Transverse colon (tissue), 4 donors: ENCODE results near the gene INTS2. TPM values are rescaled to one million over a fixed set of nuclear protein-coding genes. Genes with fewer than 3 reads are reported as not detected.

Source experiments
- DNase-seq: peaks from one replicate; pipeline ENCODE4 v3.0.0-alpha.2; 2019
- H3K27ac ChIP-seq, 4 donors: fragments of 200-600 bp; sonication (generic); 2 replicates each; pipeline ENCODE4 v1.5.1; 2016 to 2018; ENCODE audit warnings: inconsistent platforms in 4 of 4
- H3K27me3 ChIP-seq: fragments of 200-600 bp; sonication (generic); 2 replicates; pipeline ENCODE4 v1.5.1; 2017; ENCODE audit warnings: inconsistent platforms
- H3K36me3 ChIP-seq, 4 donors: fragments of 200-600 bp; sonication (generic); 2 replicates each; pipeline ENCODE4 v1.5.1; 2017 to 2019; ENCODE audit warnings: inconsistent platforms in 4 of 4
- H3K4me1 ChIP-seq, 4 donors: fragments of 200-600 bp; sonication (generic); 2 replicates each; pipeline ENCODE4 v1.5.1; 2017 to 2020; ENCODE audit warnings: inconsistent platforms in 4 of 4
- H3K4me3 ChIP-seq, 4 donors: fragments of 200-600 bp; sonication (generic); 1 replicate in 1 of 4; 2 replicates in 3 of 4; pipeline versions ENCODE4 v1.5.1 to v1.6.1; 2017 to 2019; ENCODE audit warnings: inconsistent platforms in 4 of 4
- H3K9me3 ChIP-seq, 2 donors: fragments of 200-600 bp; sonication (generic); 2 replicates each; pipeline ENCODE4 v1.5.1; 2017 to 2019; ENCODE audit warnings: inconsistent platforms in 2 of 2
- CTCF ChIP-seq, 5 experiments: fragments of 200-600 bp in 3 of 5; fragments of 450-650 bp in 2 of 5; sonication (generic) in 3 of 5; IDR thresholded peaks; 1 replicate in 2 of 5; 2 replicates in 3 of 5; pipeline ENCODE4 v1.5.1; 2016 to 2017; ENCODE audit warnings: antibody characterized with exemption in 5 of 5, inconsistent platforms in 3 of 5, mild to moderate bottlenecking in 2 of 5, moderate library complexity in 1 of 5
- EP300 ChIP-seq: sonication (generic); formaldehyde crosslinking; IDR thresholded peaks from one replicate; pipeline ENCODE4 v1.6.1; 2017; ENCODE audit warnings: antibody characterized with exemption, low read depth
- POLR2A ChIP-seq: fragments of 450-650 bp; IDR thresholded peaks from one replicate; pipeline ENCODE4 v1.6.1; 2016; ENCODE audit warnings: antibody characterized with exemption, mild to moderate bottlenecking, moderate library complexity
- POLR2AphosphoS5 ChIP-seq, 3 donors: sonication (generic); formaldehyde crosslinking; IDR thresholded peaks; one replicate each; pipeline ENCODE4 v1.6.1; 2016; ENCODE audit warnings: antibody characterized with exemption in 3 of 3
- WGBS, 2 donors: methylation state at CpG; one replicate each; pipeline ENCODE4 v1.1.5; 2018; ENCODE audit warnings: low coverage in 1 of 2; 5-methylcytosine and 5-hydroxymethylcytosine counted together
- in situ Hi-C, 4 donors: fragments of 200-750 bp; cut with MboI; loops; one replicate each; pipeline versions ENCODE4 v1.15.0 to v1.15.1; 2017; ENCODE audit warnings: low sequenced_read_pairs in 3 of 4, low pct_ligation_motif_present in 1 of 4, low pct_unique_long_range_greater_than_20kb in 1 of 4
- intact Hi-C: fragments of 100-400 bp; cut with DNase I; formaldehyde crosslinking; loops from one replicate; pipeline ENCODE4 v1.15.1; 2023; ENCODE audit warnings: low total_unique reads
- total RNA-seq, 4 donors: library from RNA; depleted of rRNA; stranded (reverse); fragments of >200 nt; gene quantifications; one replicate each; pipeline ENCODE4 v1.1.0, GENCODE V29; 2016

The INTS2 gene
- total RNA-seq, 4 donors from 2014 or later = 1.9 to 17.7 (median 7.9) TPM

DNA sequence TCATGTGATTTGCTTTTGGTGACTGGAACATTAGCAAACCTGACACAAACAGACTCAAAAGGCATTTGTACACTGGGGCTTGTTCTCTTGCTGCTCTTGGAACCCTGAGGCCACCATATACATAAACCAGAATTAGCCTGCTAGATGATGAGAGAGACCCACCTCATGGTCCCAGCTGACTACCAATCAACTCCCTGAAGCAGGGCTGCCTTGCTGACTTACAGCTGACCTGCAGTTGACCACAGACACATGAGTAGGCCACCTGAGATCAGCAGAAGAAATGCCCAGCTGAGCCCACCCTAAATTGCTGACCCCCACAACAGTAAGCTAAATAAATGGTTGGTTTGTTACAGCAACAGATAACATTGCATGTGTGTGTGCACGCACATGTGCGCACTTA, 93.2 kb downstream of the INTS2 start:
- no peak for TF ChIP-seq POLR2AphosphoS5 (IDR thresholded peaks at IDR 0.05)
- no peak for TF ChIP-seq POLR2A
- no peak for TF ChIP-seq CTCF (IDR thresholded peaks at IDR 0.05)
- no peak for TF ChIP-seq EP300
- intact Hi-C loops (no loop called here), in situ Hi-C loops (loop anchor here (5.0 to 25.0 kb wide), 6 partner anchors 97 to 422 kb away; no protein-coding TSS in a partner anchor)
- Histone ChIP-seq H3K9me3 (no peaks in the 10 kb centered on the region), H3K27ac (no peak overlapping the region), H3K36me3 (no peaks in the 10 kb centered on the region), H3K4me3 (no peak overlapping the region), H3K4me1 (no peaks in the 10 kb centered on the region), H3K27me3 (no peaks in the 10 kb centered on the region)
- no peak for DNase-seq
- 98 to 100% methylated on average over 2 of the region's 2 CpGs for WGBS, 2 donors

GRCh38 chr17:61833536-61834193, 94.1 kb downstream of the INTS2 start:
- Histone ChIP-seq H3K36me3 (no peaks in the 10 kb centered on the region), H3K27ac (no peak overlapping the region), H3K9me3 (no peaks in the 10 kb centered on the region), H3K27me3 (no peaks in the 10 kb centered on the region), H3K4me3 (no peak overlapping the region), H3K4me1 (no peaks in the 10 kb centered on the region)
- in situ Hi-C loops = loop anchor here (10.0 to 25.0 kb wide), 5 partner anchors 96 to 421 kb away; no protein-coding TSS in a partner anchor
- intact Hi-C loops = no loop called here
- DNase-seq = no peak
- 70 to 90% methylated on average over 5 to 7 of the region's 7 CpGs for WGBS, 2 donors
- TF ChIP-seq EP300 (no peak), CTCF (IDR thresholded peaks at IDR 0.05) (no peak), POLR2A (no peak), POLR2AphosphoS5 (IDR thresholded peaks at IDR 0.05) (no peak)

GRCh38 chr17:61832463-61832862, 95.3 kb downstream of the INTS2 start:
- 94 to 95% methylated on average over 3 of the region's 3 CpGs for WGBS, 2 donors
- TF ChIP-seq CTCF (IDR thresholded peaks at IDR 0.05) = no peak
- TF ChIP-seq EP300 = no peak
- TF ChIP-seq POLR2AphosphoS5 (IDR thresholded peaks at IDR 0.05) = no peak
- TF ChIP-seq POLR2A = no peak
- no peak for DNase-seq
- Histone ChIP-seq H3K4me1 (no peaks in the 10 kb centered on the region), H3K27ac (no peak overlapping the region), H3K9me3 (no peaks in the 10 kb centered on the region), H3K36me3 (no peaks in the 10 kb centered on the region), H3K27me3 (no peaks in the 10 kb centered on the region), H3K4me3 (no peak overlapping the region)
- intact Hi-C loops (no loop called here), in situ Hi-C loops (loop anchor here (10.0 to 25.0 kb wide), 5 partner anchors 95 to 420 kb away; no protein-coding TSS in a partner anchor)

DNA sequence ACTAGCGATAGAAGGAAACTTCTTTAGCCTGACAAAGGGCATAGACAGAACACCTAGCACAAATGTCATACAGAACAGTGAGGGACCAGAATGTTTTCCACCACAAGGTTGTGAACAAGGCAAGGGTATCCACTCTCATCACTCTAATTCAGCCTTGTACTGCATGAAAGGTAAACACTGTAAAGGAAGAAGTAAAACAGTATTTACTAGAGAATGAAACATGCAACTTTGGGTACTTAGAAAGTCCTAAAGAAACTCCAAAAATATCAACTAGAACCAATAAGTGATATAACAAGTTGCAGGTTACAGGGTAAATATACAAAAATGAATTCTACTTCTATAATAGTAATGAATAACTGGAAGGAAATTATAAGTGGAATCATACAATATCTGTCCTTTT, 96.7 kb downstream of the INTS2 start:
- no peak for DNase-seq
- TF ChIP-seq CTCF (IDR thresholded peaks at IDR 0.05) = no peak
- TF ChIP-seq POLR2AphosphoS5 (IDR thresholded peaks at IDR 0.05) = no peak
- no peak for TF ChIP-seq EP300
- no peak for TF ChIP-seq POLR2A
- intact Hi-C loops = no loop called here
- WGBS, 2 donors = 100% methylated on average over 1 of the region's 1 CpG
- no peaks in the 10 kb centered on the region for H3K4me1 ChIP-seq
- H3K27me3 ChIP-seq = no peaks in the 10 kb centered on the region
- no peak overlapping the region for H3K27ac ChIP-seq
- no peaks in the 10 kb centered on the region for H3K9me3 ChIP-seq
- in situ Hi-C loops = loop anchor here (10.0 to 25.0 kb wide), 5 partner anchors 94 to 419 kb away; no protein-coding TSS in a partner anchor
- H3K36me3 ChIP-seq = no peaks in the 10 kb centered on the region
- no peak overlapping the region for H3K4me3 ChIP-seq
